Uterus (tissue), 2 donors: ENCODE data around the gene ZNF619.

Source experiments
- POLR2A ChIP-seq, 2 donors: fragments of 450-650 bp; IDR thresholded peaks; one replicate each; pipeline ENCODE4 v1.6.1; 2016; ENCODE audit warnings: antibody characterized with exemption in 2 of 2, mild to moderate bottlenecking in 1 of 2, moderate library complexity in 1 of 2
- TF ChIP-seq, protein P1 (sequence below), 4 experiments: fragments of 200-600 bp in 2 of 4; fragments of 450-650 bp in 2 of 4; sonication (generic) in 2 of 4; IDR thresholded peaks; one replicate each; pipeline ENCODE4 v1.5.1; 2016 to 2019; ENCODE audit warnings: antibody characterized with exemption in 4 of 4, mild to moderate bottlenecking in 2 of 4, moderate library complexity in 1 of 4

DNA sequence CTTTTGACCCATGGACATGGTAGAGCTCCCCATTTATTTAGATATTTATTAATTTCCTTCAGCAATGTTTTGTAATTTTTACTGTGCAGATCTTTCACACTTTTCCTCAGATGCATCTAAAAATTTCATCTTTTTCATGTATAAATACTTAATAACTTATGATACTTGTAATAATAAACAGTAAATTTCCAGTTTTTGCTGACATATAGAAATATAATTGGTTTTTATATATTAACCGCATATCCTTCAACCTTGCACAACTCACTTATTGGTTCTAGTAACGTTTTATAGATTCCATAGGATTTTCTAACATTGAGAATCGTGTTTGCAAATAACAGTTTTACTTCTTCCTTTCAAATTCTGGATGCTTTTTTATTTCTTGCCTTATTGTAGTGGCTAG, 44.3 kb downstream of the ZNF619 start:
- no peak for TF ChIP-seq POLR2A (IDR thresholded peaks at IDR 0.05)
- TF ChIP-seq, protein P1, sequence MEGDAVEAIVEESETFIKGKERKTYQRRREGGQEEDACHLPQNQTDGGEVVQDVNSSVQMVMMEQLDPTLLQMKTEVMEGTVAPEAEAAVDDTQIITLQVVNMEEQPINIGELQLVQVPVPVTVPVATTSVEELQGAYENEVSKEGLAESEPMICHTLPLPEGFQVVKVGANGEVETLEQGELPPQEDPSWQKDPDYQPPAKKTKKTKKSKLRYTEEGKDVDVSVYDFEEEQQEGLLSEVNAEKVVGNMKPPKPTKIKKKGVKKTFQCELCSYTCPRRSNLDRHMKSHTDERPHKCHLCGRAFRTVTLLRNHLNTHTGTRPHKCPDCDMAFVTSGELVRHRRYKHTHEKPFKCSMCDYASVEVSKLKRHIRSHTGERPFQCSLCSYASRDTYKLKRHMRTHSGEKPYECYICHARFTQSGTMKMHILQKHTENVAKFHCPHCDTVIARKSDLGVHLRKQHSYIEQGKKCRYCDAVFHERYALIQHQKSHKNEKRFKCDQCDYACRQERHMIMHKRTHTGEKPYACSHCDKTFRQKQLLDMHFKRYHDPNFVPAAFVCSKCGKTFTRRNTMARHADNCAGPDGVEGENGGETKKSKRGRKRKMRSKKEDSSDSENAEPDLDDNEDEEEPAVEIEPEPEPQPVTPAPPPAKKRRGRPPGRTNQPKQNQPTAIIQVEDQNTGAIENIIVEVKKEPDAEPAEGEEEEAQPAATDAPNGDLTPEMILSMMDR (IDR thresholded peaks at IDR 0.05) = no peak
